ENCODE data around the gene RBM14. TPM values are rescaled to one million over a fixed set of nuclear protein-coding genes. Genes with fewer than 3 reads are reported as not detected.

The RBM14 gene
- total and polyA plus RNA-seq, 10 of the 15 experiments (the other 5 are each of a cell fraction or from before 2014, with no cell fraction given), result 5.4 to 140 (median 44.5) TPM

DNA sequence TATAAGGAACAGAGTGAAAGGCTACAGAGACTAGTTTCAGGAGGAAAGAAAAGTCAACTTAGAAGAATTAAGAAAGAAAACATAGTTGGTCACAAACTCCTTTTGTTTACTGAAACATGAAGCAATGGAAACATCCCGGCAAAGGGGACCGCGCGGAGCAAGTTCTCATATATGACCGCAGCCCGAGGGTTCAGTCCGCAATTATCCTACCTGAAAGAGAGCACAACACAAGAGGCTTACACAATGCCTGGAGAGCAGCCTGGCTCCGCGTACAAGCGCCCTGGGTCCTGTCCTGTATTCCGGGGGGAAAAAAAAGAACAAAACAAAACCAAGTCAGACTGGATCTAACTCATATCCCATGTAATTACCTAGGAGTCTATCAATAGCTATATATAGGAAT lies 48.9 kb downstream of the RBM14 start (continued):
- TF ChIP-seq, protein P1, sequence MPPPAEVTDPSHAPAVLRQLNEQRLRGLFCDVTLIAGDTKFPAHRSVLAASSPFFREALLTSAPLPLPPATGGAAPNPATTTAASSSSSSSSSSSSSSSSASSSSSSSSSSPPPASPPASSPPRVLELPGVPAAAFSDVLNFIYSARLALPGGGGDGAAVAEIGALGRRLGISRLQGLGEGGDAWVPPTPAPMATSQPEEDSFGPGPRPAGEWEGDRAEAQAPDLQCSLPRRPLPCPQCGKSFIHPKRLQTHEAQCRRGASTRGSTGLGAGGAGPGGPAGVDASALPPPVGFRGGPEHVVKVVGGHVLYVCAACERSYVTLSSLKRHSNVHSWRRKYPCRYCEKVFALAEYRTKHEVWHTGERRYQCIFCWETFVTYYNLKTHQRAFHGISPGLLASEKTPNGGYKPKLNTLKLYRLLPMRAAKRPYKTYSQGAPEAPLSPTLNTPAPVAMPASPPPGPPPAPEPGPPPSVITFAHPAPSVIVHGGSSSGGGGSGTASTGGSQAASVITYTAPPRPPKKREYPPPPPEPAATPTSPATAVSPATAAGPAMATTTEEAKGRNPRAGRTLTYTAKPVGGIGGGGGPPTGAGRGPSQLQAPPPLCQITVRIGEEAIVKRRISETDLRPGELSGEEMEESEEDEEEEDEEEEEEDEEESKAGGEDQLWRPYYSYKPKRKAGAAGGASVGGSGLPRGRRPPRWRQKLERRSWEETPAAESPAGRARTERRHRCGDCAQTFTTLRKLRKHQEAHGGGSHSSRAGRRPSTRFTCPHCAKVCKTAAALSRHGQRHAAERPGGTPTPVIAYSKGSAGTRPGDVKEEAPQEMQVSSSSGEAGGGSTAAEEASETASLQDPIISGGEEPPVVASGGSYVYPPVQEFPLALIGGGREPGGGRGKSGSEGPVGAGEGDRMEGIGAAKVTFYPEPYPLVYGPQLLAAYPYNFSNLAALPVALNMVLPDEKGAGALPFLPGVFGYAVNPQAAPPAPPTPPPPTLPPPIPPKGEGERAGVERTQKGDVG (CRISPR knock-in tag; IDR thresholded peaks at IDR 0.05), result no peak

DNA sequence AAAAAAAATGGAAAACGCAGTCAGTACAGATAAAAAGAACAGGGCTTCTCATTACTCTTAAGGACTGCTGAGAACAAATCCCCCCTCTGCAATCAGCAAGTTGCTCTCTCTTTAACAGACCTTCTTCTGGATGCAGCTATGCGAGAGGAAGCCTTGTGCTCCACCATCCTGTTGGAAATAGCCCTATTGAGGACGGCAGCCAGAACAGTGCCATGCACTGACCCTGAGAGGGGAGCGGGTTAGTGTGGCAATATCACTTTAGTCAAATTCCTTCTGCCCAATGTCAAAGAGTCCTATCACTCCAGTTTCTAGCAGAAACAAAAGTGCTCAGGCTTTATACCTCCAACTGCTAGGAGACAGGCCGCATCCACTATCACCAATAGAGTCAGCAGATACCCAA lies 54.4 kb downstream of the RBM14 start:
- WGBS (ENCODE audit: insufficient coverage, insufficient replicate concordance, low lambda C conversion rate, missing lambda C conversion rate), result 82% methylated on average over 5 of the region's 5 CpGs
- no peak for FAIRE-seq
- SMC1A ChIA-PET (ENCODE audit: uncharacterized antibody, unreplicated experiment), result no interaction called here
- intact Hi-C loops (cut with micrococcal nuclease; ENCODE audit: unreplicated experiment), result loop anchor here (10.0 kb wide), 1 partner anchor 236 kb away; the partner anchor contains the start of gene MRPL11
- Histone ChIP-seq H3K4me2 (ENCODE audit: control insufficient read depth, insufficient read depth) (no peak overlapping the region), H3K36me3 (ENCODE audit: control insufficient read depth in 2 of 2, insufficient read depth in 2 of 2, low read length in 1 of 2) (peaks cover 2 to 23% of the 10 kb centered on the region in 2 experiments; a peak in 3 of 4 replicates), H2AFZ (ENCODE audit: control insufficient read depth, low read depth, low read length) (no peak overlapping the region), H3K27ac (ENCODE audit: control insufficient read depth, insufficient read depth) (no peak overlapping the region), H3K4me1 (ENCODE audit: control insufficient read depth, insufficient read depth, low read length) (no peaks in the 10 kb centered on the region), H3K4me3 (no peak overlapping the region), H3K9me3 (replicated peaks; ENCODE audit: control insufficient read depth, insufficient read depth, low read length) (no peaks in the 10 kb centered on the region), H3K9ac (ENCODE audit: control insufficient read depth, insufficient read depth, low read length) (no peak overlapping the region), H3K27me3 (replicated peaks in 1 of 2; ENCODE audit: control insufficient read depth in 2 of 2, insufficient read depth in 2 of 2, low read length in 1 of 2) (no peaks in the 10 kb centered on the region), H4K20me1 (ENCODE audit: control insufficient read depth, insufficient read depth) (no peaks in the 10 kb centered on the region), H3K79me2 (ENCODE audit: control insufficient read depth, insufficient read depth, low read length) (peaks cover 13% of the 10 kb centered on the region)
- CTCF ChIA-PET, result interaction anchor here (1.2 kb wide), 1 partner anchor 93 kb away, joined by 5 read pairs; no protein-coding TSS in a partner anchor
- no peak for DNase-seq (ENCODE audit: low read depth, low spot score)
- in situ Hi-C loops (cut with MboI), result no loop called here
- ATAC-seq, result no peak
- TF ChIP-seq, protein P2, sequence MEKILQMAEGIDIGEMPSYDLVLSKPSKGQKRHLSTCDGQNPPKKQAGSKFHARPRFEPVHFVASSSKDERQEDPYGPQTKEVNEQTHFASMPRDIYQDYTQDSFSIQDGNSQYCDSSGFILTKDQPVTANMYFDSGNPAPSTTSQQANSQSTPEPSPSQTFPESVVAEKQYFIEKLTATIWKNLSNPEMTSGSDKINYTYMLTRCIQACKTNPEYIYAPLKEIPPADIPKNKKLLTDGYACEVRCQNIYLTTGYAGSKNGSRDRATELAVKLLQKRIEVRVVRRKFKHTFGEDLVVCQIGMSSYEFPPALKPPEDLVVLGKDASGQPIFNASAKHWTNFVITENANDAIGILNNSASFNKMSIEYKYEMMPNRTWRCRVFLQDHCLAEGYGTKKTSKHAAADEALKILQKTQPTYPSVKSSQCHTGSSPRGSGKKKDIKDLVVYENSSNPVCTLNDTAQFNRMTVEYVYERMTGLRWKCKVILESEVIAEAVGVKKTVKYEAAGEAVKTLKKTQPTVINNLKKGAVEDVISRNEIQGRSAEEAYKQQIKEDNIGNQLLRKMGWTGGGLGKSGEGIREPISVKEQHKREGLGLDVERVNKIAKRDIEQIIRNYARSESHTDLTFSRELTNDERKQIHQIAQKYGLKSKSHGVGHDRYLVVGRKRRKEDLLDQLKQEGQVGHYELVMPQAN (conservative IDR thresholded peaks at IDR 0.05), result no peak
- TF ChIP-seq SMAD5 (IDR thresholded peaks at IDR 0.05; ENCODE audit: low read depth) (no peak), JUND (IDR thresholded peaks at IDR 0.05; ENCODE audit: low read depth, low read length) (no peak)
- no TSS peak for BruUV-seq (replicated peaks)
- POLR2A ChIA-PET, result no interaction called here
- RAD21 ChIA-PET (ENCODE audit: unreplicated experiment), result no interaction called here
